ENCODE measurements around the gene C19orf53.

Gene C19orf53

DNA sequence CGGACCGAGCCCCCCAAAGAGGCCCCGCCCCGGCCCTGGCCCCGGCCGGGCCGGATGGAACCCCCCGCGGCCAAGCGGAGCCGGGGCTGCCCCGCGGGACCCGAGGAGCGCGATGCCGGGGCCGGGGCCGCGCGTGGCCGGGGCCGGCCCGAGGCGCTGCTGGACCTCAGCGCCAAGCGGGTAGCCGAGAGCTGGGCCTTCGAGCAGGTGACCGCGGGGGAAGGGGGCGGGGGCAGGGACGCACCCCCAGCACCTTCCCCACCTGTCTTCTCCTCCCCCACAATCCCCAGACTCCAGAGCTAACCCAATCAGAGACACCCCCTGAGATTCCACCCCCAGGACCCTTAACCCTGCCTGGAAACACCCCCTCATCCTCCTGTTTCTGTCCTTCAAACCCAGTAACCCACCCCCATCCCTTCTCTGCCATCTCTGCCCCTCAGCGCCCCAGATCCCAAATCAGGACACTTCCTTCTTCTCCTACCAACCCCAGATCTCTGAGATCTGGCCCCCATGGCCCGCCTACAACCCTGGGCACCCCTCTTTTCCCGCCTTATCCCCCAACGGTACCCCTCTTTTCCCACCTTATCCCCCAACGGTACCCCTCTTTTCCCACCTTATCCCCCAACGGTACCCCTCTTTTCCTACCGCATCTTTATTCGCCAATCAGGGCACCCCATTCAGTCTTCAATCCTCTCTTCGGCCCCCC, 21.5 kb downstream of the C19orf53 start:
- DNase-seq (ENCODE audit: low read depth in 4 of 4, low spot score in 1 of 4), result no peak

DNA sequence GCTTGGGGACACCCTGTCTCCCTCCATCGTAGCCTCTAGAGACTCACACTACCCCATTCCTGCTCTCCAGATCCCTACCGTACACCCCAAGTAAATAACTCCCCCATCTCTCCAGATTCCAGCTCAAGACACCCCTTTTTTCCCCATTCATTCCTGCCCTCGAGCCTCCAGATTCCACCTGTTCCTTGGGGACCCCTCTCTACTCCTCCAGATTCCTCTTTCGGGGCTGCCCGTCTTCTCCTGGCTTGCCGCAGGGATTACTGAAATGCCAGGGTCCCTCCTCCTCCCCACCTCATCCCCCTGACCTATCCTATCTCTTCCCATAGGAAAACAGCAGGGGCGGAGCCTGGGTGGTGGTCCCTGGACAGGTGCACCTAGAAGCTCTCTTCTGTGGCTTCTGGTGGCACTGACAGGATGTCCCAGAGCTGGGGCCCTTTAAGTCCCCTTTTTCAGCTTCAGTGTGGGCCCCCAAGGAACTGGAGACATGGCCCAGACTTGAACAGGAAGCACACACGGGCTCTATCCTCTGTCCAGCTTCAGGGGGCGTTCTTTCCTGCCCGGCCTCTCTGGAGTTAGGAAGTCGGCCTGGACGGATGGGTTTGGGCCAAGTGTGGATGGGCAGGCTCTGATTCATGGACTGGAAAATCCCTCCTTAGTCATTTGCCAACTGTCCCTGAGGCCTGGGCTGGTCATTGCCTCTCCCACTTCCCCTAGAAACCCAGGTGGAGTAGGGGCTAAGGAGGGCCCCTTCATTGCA, 22.2 kb downstream of the C19orf53 start:
- DNase-seq (ENCODE audit: low read depth in 4 of 4, low spot score in 1 of 4), result no peak

- DNase-seq (ENCODE audit: low read depth in 4 of 4, low spot score in 1 of 4), result no peak
These were observed 22.8 kb downstream of the C19orf53 start for GRCh38 chr19:13797058-13797440.

GRCh38 chr19:13797870-13798269, 23.6 kb downstream of the C19orf53 start:
- no peak for DNase-seq (ENCODE audit: low read depth in 4 of 4, low spot score in 1 of 4)

DNA sequence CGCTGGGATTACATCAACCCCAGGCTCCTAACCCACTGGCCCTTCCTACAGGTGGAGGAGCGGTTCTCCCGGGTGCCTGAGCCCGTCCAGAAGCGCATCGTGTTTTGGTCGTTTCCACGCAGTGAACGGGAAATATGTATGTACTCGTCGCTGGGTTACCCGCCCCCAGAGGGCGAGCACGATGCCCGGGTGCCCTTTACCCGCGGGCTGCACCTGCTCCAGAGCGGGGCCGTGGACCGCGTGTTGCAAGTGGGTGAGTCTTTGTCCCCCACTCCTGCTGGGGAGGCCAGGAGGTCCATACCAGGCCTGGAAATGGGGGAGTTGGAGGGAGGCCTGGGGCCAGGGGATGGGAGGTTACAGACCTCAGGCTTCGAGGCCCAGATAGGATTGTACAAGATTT, 25.4 kb downstream of the C19orf53 start:
- DNase-seq (ENCODE audit: low read depth in 4 of 4, low spot score in 1 of 4), result no peak

DNA sequence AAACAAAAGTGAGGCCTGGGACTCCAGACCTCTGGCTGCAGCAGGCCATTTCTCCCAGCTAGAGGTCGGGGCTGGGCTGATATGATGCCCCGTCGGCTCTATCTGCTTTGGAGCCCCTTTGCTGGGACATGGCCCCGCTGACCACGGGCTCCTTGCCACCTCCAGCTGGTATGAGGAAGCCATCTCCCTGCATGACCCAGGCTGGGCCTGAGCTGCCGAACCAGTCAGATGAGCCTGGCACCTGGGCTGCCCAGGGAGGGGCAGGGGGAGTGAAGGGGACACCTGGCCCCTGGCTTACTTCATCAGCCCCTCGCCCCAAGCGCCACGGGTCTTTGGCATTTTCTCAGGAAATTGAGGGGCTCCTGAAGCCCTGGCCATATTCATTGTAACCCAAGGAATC, 28.8 kb downstream of the C19orf53 start:
- no peak for DNase-seq (ENCODE audit: low read depth in 4 of 4, low spot score in 1 of 4)

DNA sequence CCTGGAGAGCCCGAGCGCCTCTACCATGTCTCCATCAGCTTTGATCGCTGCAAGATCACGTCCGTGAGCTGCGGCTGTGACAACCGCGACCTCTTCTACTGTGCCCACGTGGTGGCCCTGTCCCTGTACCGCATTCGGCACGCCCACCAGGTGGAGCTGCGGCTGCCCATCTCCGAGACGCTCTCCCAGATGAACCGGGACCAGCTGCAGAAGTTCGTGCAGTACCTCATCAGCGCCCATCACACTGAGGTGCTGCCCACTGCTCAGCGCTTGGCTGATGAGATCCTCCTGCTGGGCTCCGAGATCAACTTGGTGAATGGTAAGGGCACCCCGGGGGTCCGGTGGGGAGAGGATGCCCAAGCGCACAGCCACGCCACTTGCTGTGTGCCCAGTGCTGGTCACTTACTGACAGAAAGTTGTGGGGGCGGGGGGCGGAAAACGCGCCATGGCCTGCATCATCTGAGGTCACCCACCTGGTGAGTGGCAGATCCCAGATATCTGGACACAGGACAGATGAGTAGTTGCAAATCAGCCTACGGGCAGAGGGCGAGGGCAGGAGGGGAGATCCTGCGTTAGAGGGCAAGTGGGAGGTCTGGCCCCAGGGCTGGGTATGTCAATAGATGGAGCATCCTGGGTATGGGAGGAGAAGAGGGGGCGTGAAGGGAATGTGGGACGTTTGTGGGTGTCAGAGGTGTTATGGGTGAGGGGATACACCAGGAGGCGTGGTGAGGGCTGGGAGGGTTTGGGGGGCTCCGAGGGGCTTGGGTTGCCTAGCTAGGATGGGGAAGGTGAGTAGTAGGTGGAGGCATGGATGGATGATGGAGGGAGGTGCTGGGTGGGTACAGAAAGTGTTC, 30.8 kb downstream of the C19orf53 start:
- DNase-seq (ENCODE audit: low read depth in 4 of 4, low spot score in 1 of 4), result no peak

DNA sequence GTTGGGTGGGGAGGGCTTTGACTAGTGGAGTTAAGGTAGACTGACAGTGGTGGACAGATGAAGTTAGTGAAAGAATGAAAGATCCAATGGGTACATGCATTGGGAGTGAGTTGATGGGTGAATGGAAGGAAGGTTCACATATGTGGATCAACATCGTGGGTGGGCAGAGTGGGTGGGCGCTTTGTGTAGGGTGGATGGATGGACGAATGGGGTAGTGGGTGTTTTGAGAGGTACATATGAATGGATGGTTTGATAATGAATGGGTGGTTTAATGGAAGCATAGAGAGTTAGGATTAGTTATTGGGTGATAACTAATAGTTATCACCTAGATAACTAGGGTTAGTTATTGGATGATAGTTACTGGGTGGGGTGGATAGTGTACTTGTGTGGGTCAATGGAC, 32.5 kb downstream of the C19orf53 start:
- DNase-seq (ENCODE audit: low read depth in 4 of 4, low spot score in 1 of 4), result no peak

DNA sequence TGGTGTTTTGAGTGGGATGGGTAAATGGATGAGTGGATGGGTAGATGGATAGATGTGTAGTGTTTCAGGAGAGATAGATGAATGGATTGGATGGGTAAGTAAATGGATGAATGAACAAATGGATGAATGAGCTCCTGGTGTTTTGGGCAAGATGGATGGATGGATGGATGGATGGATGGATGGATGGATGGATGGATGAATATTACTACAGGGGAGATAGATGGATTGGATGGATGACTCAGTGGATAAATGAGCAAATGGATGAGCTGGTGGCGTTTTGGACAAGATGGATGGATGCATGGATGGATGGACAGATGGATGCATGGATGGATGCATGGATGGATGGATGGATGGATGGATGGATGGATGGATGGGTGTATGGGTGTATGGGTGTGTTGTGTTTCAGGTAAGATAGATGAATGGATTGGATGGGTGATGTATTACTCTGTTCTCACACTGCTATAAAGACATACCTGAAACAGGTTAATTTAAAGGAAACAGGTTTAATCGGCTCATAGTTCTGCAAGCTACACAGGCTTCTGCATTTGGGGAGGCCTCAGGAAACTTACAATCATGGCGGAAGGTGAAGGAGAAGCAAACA, 33.3 kb downstream of the C19orf53 start:
- no peak for DNase-seq (ENCODE audit: low read depth in 4 of 4, low spot score in 1 of 4)

DNA sequence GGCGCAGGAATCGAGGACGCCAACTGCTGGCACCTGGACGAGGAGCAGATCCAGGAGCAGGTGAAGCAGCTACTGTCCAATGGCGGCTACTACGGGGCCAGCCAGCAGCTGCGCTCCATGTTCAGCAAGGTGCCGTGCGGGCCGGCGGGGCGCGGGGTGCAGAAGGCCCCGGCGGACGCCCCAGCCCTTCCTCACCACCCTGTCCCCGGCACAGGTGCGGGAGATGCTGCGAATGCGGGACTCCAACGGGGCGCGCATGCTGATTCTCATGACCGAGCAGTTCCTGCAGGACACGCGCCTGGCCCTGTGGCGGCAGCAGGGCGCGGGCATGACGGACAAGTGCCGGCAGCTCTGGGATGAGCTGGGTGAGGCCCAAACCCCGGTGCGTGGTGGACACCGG, 34.6 kb downstream of the C19orf53 start:
- DNase-seq (ENCODE audit: low read depth in 4 of 4, low spot score in 1 of 4), result no peak

- DNase-seq (ENCODE audit: low read depth in 4 of 4, low spot score in 1 of 4), result no peak
These were observed 38.3 kb downstream of the C19orf53 start for GRCh38 chr19:13812544-13812943.

DNA sequence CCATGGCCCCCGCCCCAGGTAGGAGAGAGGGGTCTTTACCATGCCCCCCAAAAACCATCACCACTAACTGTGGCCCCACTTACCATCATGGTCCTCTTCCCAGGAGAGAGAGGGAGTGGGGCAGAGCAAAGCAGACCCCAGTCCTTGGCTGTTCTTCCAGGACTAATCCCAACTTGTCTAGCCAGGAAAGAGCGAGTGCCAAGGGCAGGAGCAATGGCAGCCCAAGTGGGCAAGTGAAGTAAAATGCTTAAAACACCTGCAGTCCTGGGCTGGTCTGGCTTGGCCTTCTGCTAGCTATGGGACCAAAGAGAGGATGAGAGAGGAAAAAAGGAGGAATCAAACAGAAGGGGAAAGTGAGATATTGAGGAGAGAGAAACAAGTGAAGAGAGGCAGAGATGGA, 38.9 kb downstream of the C19orf53 start:
- DNase-seq (ENCODE audit: low read depth in 4 of 4, low spot score in 1 of 4), result no peak

GRCh38 chr19:13814550-13814949, 40.3 kb downstream of the C19orf53 start:
- no peak for DNase-seq (ENCODE audit: low read depth in 4 of 4, low spot score in 1 of 4)

DNA sequence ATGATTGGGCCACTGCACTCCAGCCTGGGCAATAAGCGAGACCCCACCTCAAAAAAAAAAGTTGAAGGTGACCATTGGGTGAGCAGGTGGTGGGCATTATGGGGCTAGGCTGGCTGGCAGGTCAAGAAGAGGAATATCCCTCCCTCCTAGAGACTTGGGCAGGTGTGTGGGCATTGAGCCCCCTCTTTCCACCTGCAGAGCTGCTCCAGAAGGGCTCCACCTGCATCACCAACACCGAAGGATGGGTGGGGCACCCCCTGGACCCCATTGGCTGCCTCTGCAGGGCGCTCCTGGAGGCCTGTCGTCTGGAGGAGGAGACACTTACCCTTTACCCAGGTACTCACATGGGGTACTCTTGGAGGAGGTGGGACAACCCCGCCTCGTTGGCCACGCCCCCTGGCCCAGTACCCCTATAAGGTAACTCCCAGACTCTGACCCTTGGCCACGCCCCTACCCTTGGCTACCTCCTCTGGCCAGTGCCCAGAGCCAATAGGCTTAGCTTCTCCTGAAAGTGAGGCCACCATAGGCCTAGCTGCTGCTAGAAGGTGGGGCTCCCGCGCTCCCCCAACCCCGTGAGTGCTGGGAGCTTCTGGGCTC, 42.9 kb downstream of the C19orf53 start:
- DNase-seq (ENCODE audit: low read depth in 4 of 4, low spot score in 1 of 4), result no peak

DNA sequence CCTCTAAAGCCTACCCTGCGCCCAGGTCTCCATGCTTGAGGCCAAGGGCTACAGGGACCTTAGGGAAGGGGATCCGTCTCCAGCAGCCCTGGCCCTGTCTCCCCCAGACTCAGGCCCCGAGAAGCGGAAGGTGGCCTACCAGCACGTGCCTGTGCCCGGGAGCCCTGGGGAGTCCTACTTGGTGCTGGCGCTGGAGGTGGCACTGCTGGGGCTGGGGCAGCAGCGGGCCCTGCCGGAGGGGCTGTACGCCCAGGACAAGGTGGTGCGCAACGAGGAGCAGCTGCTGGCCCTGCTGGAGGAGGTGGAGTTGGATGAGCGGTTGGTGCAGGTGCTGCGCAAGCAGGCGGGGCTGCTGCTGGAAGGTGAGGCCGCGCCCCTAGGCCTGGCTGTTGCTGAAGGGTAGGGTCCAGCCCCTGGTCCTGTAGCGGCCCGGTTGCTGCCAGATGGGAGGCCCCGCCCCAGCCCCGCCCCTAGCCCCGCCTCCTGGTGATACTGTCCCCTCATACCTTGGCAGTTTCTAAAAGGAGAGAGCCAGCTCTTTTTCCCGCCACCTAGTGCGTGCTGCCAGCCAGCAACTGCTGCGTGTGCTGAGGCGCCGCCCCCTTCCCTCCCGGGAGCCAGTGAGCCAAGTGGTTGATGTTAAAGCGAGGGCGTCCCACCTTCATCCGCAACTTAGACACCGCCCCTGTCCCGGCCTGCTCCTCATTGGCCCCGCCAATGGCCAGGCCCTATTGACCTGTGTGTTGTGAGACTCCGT, 43.5 kb downstream of the C19orf53 start:
- DNase-seq (ENCODE audit: low read depth in 4 of 4, low spot score in 1 of 4), result no peak

GRCh38 chr19:13819238-13819637, 45.0 kb downstream of the C19orf53 start:
- no peak for DNase-seq (ENCODE audit: low read depth in 4 of 4, low spot score in 1 of 4)

GRCh38 chr19:13821292-13821691, 47.0 kb downstream of the C19orf53 start:
- DNase-seq (ENCODE audit: low read depth in 4 of 4, low spot score in 1 of 4), result no peak

GRCh38 chr19:13823256-13823655, 49.0 kb downstream of the C19orf53 start:
- no peak for DNase-seq (ENCODE audit: low read depth in 4 of 4, low spot score in 1 of 4)

GRCh38 chr19:13823901-13824300, 49.6 kb downstream of the C19orf53 start:
- no peak for DNase-seq (ENCODE audit: low read depth in 4 of 4, low spot score in 1 of 4)

DNA sequence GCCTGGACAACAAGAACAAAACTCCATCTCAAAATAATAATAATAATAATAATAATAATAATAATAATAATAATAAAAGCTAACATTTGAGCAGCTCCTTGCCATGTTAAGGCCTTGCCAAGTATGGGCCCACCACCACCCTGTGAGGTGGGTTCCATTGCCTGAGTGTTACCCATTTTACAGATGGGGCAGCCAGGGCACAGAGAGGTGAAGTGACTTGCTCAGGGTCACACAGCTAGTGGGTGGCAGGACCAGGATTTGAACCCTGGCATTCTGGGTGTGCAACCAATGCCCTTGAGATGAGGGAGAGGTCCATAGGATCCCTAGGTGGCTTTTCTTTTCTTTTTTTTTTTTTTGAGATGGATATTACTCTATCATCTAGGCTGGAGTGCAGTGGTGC, 50.4 kb downstream of the C19orf53 start:
- no peak for DNase-seq (ENCODE audit: low read depth in 4 of 4, low spot score in 1 of 4)
